HG03025 (cell line): ENCODE results near the gene ATXN1.

Experiments used
- ATAC-seq: cut with Tn5 transposase; IDR thresholded peaks from one replicate; pipeline ENCODE4 v1.9.1; 2021; ENCODE audit warnings: mild to moderate bottlenecking, moderate library complexity; ENCODE audit not compliant: unreplicated experiment, low FRiP score

The ATXN1 gene

GRCh38 chr6:16521528-16521927 lies 239.7 kb downstream of the ATXN1 start:
- no peak for ATAC-seq

DNA sequence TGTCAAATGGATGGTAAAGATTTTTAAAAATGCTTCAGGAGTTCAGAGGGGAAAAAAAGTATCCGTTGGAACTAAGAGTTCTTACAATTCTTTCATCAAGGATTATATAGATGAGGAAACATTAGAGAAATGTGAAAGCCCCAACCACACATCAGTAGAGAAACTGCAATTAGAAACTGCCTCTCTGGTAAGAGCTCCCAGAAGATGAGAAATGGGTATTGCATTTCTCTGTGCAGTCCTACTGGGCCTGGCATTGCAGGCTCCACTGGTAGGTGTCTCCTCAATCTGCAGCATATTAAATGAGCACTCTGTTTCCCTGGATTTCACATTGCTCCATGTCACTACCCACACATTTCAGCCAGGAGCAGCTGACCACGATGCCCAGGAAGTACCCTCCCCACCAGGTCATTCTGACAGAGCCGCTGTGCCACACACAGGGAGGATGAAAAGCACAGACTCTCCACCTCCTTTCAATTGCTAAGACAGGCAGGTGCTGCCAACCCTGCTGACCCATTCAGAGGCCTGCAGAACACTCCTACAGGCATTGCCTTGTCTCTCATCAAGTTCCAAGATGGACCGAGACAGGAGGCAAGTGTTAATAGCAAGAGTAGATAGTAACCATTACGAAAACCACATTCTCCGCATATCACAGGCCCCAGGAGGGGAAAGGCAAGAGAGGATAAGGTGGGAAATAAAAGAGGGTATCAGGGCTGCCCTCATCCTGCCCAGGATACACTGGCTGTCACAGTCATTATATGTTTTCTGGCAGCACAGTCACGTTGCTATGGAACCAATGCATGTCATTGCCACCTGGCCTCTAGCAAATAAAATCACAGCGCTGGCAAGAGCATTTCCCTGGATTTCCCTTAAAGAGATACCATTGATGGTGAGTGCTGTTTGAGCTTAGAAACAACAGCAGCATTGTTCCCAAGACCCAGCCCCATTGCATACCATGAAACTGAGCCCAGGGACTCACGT lies 241.7 kb downstream of the ATXN1 start:
- no peak for ATAC-seq

GRCh38 chr6:16518265-16518664 lies 243.0 kb downstream of the ATXN1 start:
- ATAC-seq = no peak

GRCh38 chr6:16514249-16514648 lies 247.0 kb downstream of the ATXN1 start:
- ATAC-seq = no peak

GRCh38 chr6:16512544-16513290 lies 248.5 kb downstream of the ATXN1 start:
- ATAC-seq = no peak

DNA sequence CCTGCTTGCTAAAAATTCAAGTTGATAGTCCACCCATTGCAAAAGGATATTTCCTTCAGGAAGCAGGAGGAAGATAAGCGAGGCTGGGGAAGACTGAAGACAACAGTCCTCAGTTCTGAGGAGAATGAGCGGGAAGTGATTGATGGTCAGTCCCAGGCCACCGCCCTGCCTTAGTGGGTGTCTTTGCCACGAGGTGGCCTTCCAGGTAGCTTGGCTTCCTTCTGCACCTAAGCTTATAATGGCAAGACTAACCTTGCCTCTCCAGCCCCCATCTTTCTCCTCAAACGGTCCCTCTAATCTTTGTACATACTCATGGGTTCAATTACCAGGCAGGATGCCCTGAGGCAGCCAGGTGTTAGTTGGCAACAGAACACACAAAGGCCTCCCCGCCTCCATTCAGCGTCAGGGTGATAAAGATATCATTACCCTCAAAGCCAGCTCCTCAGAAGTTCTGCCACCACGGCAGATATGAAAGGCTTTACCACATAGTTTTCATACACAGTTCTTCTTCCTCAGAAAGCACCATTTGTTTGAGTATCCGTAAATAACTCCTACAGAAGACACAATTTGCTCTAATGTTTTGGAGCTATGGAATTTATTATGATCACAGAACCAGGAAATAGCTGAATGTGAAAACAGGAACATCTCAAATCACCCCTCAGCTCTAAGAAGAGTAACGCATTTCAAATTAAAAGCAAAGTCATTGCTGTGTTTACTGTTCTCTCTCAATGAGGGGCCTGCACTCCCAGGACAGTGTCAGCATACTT lies 249.4 kb downstream of the ATXN1 start:
- no peak for ATAC-seq

DNA sequence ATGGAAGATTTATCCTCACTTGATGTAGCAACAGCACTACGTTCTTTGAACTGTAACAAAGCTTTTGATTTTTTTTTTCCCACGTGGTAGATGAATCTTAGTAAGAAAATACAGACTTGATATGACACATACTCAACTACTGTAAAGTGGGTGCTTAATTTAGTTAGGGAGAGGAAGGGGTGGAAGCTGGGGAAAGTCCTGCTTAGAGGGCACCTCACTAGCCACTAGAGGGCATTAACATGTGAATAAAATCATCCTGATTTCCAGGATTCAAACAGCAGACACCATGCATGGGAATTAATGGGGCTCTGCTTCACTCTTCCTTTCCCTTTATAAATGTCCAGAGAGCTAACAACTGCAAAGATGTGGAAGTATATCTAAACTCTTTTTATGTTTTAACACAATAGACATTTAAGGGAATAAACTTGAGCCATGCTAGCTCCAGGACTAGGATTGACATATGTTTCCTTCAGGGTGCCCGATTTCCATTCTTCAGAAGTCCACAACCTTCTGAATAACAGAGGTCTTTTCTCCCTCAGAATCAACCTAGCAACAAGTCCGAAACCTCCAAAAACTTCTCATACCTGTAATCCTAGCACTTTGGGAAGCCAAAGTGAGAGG lies 250.1 kb downstream of the ATXN1 start:
- no peak for ATAC-seq

GRCh38 chr6:16510245-16510644 lies 251.0 kb downstream of the ATXN1 start:
- ATAC-seq = no peak

GRCh38 chr6:16508959-16509358 lies 252.3 kb downstream of the ATXN1 start:
- no peak for ATAC-seq

- ATAC-seq = no peak
Observed at GRCh38 chr6:16505711-16506357, 255.4 kb downstream of the ATXN1 start.

- ATAC-seq = no peak
Observed at GRCh38 chr6:16504609-16505008, 256.7 kb downstream of the ATXN1 start.

DNA sequence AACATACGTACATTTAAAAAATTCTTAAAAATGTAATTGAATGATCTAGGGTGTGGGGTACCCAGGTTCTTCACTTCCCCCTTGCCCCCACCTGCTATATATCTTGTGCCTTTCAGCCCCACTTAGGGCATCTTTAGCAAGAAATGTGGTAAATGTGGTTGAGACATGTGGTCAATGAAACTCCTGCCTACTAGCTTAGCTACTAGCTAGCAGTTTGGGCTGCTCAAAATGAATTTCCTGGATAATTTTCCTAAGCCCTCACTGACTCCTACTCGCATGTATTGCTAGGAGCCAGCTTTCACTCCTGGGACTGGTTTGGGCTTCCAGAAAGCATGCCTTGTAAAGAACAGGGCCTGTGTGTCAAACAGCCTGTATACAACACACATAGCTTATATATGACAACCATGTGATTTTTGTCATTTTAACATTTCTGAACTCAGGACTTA lies 257.3 kb downstream of the ATXN1 start:
- peak; percentile 76 for ATAC-seq

DNA sequence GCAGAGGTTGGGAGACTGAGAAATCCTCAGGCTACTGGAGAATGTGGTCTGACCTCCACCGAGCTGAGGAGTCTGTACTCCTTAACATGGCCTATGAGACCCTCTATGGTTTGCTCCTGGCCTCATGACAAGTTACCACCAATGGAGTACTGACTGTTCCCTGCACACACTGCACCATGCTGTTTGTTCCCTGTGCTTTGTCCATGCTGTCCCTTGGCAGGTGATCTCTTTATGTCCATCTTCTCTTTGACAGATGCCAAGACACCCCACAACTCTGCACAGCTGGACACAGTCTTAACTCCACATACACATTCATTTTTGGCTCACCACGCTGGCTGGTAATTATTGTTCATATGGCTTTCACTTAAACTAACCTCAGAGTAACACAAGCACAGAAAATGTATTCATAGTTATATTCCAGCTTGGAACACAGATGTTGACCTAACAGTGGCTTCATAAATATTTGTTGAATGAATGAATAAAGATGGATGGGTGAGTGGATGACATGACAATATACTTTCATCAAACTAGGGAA lies 258.0 kb downstream of the ATXN1 start:
- no peak for ATAC-seq

GRCh38 chr6:16498957-16499356 lies 262.3 kb downstream of the ATXN1 start:
- no peak for ATAC-seq

GRCh38 chr6:16498237-16498636 lies 263.0 kb downstream of the ATXN1 start:
- ATAC-seq = no peak

DNA sequence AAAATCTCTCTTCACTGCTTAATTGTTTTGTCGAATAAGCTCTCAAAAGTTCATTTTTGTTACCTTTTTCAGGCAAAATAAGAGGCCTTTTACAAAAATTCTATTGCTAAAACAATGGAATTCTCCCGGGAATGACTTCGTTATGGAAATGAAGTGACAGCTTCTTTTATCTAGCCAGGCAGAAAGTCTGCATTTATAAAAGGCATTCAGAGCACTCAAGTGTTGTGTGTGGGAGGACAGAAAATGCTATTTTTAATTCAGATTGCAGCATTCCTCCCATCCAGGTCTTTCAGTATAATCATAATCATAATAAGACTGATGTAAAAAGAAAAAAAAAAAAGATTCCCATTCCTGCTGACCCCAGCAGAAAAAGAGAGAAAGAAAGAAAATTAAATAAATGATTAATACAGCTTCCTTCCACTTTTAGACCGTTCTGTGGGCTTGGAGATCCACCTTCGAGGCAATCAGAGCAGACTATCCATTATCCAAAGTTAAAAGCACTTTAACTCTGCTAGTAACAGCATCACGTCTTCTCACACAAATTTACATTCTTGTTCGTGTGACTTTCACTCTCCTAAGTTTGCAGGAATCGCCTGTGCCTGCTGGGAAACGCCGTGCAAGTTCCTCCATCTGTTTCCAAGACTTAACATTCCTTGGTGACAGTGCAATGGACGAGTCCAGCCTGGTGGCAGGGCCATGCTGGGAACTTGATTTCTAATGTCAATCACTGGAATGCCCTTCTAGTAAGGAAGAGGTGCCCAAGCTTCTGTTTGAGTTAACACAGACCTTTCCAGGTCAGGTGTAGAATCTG lies 264.1 kb downstream of the ATXN1 start:
- ATAC-seq = no peak

DNA sequence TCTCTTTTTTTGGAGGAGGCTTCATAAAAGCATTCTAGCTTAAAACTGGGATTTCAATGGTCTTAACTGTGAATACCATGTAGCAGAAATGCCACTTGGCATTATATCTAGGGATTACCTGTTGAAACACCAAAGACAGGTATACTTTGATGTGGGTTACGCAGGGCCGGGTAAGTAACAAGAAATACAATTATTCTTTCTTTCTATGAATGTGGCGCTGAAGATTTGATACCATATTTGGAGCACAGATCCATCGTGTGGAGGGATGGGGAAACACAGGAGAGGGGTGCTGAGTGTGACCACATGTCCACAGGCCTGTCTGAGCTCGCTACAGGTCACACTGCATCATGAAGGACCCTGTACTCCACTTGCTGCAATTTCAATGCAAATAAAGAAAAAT lies 265.1 kb downstream of the ATXN1 start:
- no peak for ATAC-seq

DNA sequence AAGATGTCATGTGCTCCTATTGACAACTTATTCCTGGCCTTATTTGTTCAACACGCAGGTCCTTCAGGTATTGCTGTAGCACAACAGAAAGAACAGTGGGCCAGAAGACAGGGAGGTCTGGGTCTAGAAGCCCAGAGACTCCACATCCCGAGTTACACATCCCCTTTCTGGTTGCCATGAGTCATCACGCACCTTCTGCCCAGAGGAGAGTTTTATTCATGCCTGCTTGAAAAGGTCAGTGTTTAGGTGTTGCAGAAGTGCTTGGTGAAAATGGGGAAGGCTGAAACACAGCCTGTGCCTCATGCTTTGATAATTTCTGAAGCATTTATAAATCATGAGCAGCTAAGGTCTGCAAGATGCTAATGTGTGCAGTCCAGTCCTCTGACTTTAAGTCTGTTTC lies 266.5 kb downstream of the ATXN1 start:
- ATAC-seq = peak; percentile 86

DNA sequence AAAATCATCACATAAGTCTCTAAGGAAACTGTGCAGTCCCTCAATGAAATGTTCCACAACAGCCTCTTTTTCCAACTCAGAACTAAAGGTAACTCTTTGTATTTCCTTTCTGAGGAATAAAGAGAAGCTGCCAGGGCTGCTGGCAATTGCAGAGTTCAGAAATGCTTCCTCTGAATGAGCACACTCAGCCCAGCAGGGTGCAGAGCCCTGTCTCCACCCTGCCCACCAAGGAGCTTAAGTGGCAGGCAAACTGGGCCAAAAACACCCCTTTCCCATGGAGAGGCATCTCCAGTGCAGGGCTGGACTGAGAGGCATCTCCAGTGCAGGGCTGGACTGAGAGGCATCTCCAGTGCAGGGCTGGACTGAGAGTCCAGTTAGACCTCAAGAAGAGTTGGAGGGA lies 267.5 kb downstream of the ATXN1 start:
- ATAC-seq = no peak
